Esophagus muscularis mucosa (tissue), 4 donors: ENCODE results near the gene SERHL2. TPM values are rescaled to one million over a fixed set of nuclear protein-coding genes. Genes with fewer than 3 reads are reported as not detected.
"Not testable (repeated sequence)": the region's sequence is repeated elsewhere in the genome, so short reads cannot be mapped to it uniquely, and the experiment has no call there.

Source experiments
- DNase-seq: peaks from one replicate; pipeline ENCODE4 v3.0.0-alpha.2; 2017; ENCODE audit errors: extremely low spot score
- H3K27ac ChIP-seq, 4 donors: fragments of 200-600 bp; sonication (generic); replicated peaks in 1 of 4; 1 replicate in 3 of 4; 2 replicates in 1 of 4; pipeline ENCODE4 v1.5.1; 2016 to 2019; ENCODE audit warnings: mild to moderate bottlenecking in 1 of 4
- H3K27me3 ChIP-seq, 4 donors: fragments of 200-600 bp; sonication (generic); one replicate each; pipeline versions ENCODE4 v1.5.1 to v1.6.0; 2016 to 2019
- H3K36me3 ChIP-seq, 4 donors: fragments of 200-600 bp; sonication (generic); one replicate each; pipeline ENCODE4 v1.5.1; 2016 to 2019
- H3K4me1 ChIP-seq, 4 donors: fragments of 200-600 bp; sonication (generic); one replicate each; pipeline ENCODE4 v1.5.1; 2016 to 2019
- H3K4me3 ChIP-seq, 4 donors: fragments of 200-600 bp; sonication (generic); 1 replicate in 2 of 4; 2 replicates in 2 of 4; pipeline ENCODE4 v1.5.1; 2016 to 2019; ENCODE audit warnings: mild to moderate bottlenecking in 4 of 4, moderate library complexity in 1 of 4
- H3K9me3 ChIP-seq, 4 donors: fragments of 200-600 bp; sonication (generic); 1 replicate in 3 of 4; 2 replicates in 1 of 4; pipeline ENCODE4 v1.5.1; 2016 to 2019
- CTCF ChIP-seq, 3 experiments: fragments of 200-600 bp in 2 of 3; fragments of 450-650 bp in 1 of 3; sonication (generic) in 2 of 3; IDR thresholded peaks; one replicate each; pipeline ENCODE4 v1.5.1; 2017 to 2019; ENCODE audit warnings: antibody characterized with exemption in 3 of 3, mild to moderate bottlenecking in 2 of 3, moderate library complexity in 1 of 3
- EP300 ChIP-seq: sonication (generic); formaldehyde crosslinking; IDR thresholded peaks from one replicate; pipeline ENCODE4 v1.6.1; 2017; ENCODE audit warnings: antibody characterized with exemption
- POLR2A ChIP-seq: fragments of 450-650 bp; IDR thresholded peaks from one replicate; pipeline ENCODE4 v1.6.1; 2017; ENCODE audit warnings: antibody characterized with exemption, moderate library complexity, mild to moderate bottlenecking, low read depth
- POLR2AphosphoS5 ChIP-seq, 2 donors: sonication (generic); formaldehyde crosslinking; IDR thresholded peaks; one replicate each; pipeline ENCODE4 v1.6.1; 2017; ENCODE audit warnings: antibody characterized with exemption in 2 of 2
- WGBS: methylation state at CpG from one replicate; pipeline ENCODE4 v1.1.5; 2018; 5-methylcytosine and 5-hydroxymethylcytosine counted together
- intact Hi-C: fragments of 100-400 bp; cut with DNase I; formaldehyde crosslinking; loops from one replicate; pipeline ENCODE4 v1.15.1; 2023
- total RNA-seq, 4 donors: library from RNA; depleted of rRNA; stranded (reverse); fragments of >200 nt; gene quantifications; one replicate each; pipeline versions ENCODE4 v1.1.0 to v1.2.1, GENCODE V29; 2016

The SERHL2 gene
- total RNA-seq, 4 donors from 2014 or later, result 3.1 to 9.1 (median 5.0) TPM

DNA sequence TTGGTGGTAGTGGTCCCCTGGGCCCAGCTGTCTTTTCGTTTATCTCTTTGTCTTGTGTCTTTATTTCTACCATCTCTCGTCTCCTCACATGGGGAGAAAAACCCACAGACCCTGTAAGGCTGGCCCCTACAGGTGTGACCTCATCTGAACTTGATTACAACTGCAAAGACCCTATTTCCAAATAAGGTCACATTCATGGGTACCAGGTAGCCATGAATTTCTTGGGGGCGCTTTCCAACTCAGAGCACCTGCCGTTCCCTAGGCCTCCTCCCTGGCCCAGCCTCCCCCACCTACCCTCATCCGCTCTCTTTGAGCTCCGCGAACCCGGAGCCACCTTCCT is 20.1 kb upstream of the SERHL2 start:
- TF ChIP-seq POLR2A (no peak), EP300 (no peak), POLR2AphosphoS5 (IDR thresholded peaks at IDR 0.05) (no peak), CTCF (IDR thresholded peaks at IDR 0.05) (no peak)
- intact Hi-C loops, result no loop called here
- Histone ChIP-seq H3K27ac (no peak overlapping the region), H3K4me1 (peaks cover 0 to 4% (median 2%) of the 10 kb centered on the region in 4 donors), H3K9me3 (no peaks in the 10 kb centered on the region), H3K4me3 (no peak overlapping the region), H3K36me3 (no peaks in the 10 kb centered on the region), H3K27me3 (no peaks in the 10 kb centered on the region)
- no peak for DNase-seq
- whole genome bisulfite sequencing, result 93% methylated on average over 8 of the region's 8 CpGs

DNA sequence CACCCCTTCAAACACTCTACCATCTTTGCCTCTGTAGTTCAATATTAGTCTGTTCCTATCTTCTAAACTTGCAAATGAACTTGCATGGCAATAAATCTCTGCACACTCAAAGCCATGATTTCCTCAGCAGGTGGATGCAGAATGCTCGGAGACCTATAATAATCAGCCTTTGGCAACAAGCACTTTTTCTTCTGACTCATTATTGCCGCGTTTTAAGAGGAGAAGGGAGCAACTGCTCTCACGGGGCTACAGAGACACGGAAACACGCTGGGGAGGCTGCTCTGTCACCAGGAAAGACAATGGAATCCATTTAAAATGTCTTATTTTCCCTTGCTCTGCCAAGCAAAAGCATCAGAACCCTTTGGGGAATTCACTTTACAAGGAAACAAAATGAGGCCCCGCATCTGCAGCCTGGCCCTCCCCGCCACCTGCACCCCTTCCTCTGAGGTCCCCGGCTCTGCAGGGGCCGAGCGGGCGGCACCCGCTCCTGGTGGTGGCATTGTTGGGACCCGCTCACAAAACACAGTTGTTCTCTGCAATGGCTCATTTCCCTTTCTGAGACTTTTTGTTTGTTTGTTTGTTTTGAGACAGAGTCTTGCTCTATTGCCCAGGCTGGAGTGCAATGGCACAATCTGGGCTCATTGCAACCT is 18.5 kb upstream of the SERHL2 start:
- H3K27me3 ChIP-seq, H3K4me1 ChIP-seq, intact Hi-C loops, DNase-seq, H3K36me3 ChIP-seq, H3K27ac ChIP-seq, H3K9me3 ChIP-seq, H3K4me3 ChIP-seq: not testable (repeated sequence)
- WGBS, result 58% methylated on average over 3 of the region's 14 CpGs

DNA sequence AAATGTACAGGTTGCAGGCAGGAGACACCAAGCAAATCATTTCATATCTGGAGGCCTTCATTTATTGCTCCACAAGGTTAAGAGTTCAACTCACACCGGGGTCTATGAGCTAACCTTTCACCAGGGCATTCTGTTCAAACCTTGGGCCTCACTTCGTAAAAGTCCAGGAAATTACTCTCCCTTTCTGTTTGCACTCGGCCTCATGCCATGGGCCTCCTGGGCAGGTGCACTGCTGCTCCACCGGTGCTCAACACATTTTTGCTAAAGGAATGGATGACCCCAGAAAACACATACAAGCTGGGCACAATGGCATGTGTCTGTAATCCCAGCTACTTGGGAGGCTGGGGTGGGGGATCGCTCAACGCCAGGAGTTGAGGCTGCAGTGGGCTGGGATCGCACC is 17.6 kb upstream of the SERHL2 start:
- no peak for DNase-seq
- no peaks in the 10 kb centered on the region for H3K36me3 ChIP-seq
- H3K4me1 ChIP-seq, result peaks cover 0 to 4% (median 2%) of the 10 kb centered on the region in 4 donors
- no peak overlapping the region for H3K4me3 ChIP-seq
- no peaks in the 10 kb centered on the region for H3K27me3 ChIP-seq
- H3K27ac ChIP-seq, result no peak overlapping the region
- 95% methylated on average over 7 of the region's 7 CpGs for WGBS
- H3K9me3 ChIP-seq, result no peaks in the 10 kb centered on the region
- no peak for TF ChIP-seq CTCF (IDR thresholded peaks at IDR 0.05)
- TF ChIP-seq POLR2A, result no peak
- TF ChIP-seq EP300, result no peak
- no peak for TF ChIP-seq POLR2AphosphoS5 (IDR thresholded peaks at IDR 0.05)
- intact Hi-C loops, result no loop called here

GRCh38 chr22:42536634-42537033 is 17.1 kb upstream of the SERHL2 start:
- H3K4me3 ChIP-seq, H3K27me3 ChIP-seq, H3K36me3 ChIP-seq, H3K9me3 ChIP-seq, DNase-seq, H3K4me1 ChIP-seq, intact Hi-C loops, H3K27ac ChIP-seq: not testable (repeated sequence)
- WGBS, result 94% methylated on average over 18 of the region's 18 CpGs

DNA sequence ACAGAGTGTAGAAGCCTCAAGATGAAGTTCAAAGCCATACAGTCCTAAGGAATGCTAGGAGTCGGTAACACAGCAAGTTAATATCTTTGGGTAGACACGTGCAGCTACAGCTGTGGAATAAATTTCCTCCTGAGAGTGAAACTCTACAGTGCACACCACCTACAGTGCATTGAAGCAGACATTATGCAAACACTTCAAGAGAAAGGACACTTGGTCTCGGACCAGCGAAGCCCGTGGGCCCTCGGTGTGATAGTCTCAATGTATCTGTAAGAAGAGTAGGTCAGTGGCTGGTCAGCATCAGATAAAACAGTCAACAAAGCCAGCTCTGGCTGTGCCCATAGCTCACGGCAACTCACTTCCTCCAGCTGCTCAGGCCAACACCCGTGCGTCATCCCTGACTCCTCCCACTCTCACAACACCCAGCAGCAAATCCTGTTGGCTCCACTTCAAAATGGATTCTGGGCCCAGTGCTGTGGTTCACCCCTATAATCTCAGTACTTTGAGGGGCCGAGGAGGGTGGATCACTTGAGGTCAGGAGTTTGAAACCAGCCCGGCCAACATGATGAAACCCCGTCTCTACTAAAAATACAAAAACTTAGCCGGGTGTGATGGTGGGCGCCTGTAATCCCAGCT is 16.4 kb upstream of the SERHL2 start:
- H3K4me3 ChIP-seq, DNase-seq, intact Hi-C loops, H3K9me3 ChIP-seq, H3K36me3 ChIP-seq, H3K27me3 ChIP-seq, H3K27ac ChIP-seq, H3K4me1 ChIP-seq: not testable (repeated sequence)
- 72% methylated on average over 7 of the region's 14 CpGs for WGBS

DNA sequence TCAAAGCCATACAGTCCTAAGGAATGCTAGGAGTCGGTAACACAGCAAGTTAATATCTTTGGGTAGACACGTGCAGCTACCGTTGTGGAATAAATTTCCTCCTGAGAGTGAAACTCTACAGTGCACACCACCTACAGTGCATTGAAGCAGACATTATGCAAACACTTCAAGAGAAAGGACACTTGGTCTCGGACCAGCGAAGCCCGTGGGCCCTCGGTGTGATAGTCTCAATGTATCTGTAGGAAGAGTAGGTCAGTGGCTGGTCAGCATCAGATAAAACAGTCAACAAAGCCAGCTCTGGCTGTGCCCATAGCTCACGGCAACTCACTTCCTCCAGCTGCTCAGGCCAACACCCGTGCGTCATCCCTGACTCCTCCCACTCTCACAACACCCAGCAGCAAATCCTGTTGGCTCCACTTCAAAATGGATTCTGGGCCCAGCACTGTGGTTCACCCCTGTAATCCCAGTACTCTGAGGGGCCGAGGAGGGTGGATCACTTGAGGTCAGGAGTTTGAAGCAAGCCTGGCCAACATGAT is 14.5 kb upstream of the SERHL2 start:
- intact Hi-C loops, result not testable (repeated sequence)
- WGBS, result 82% methylated on average over 4 of the region's 11 CpGs

GRCh38 chr22:42544686-42545085 is 9.1 kb upstream of the SERHL2 start:
- Histone ChIP-seq H3K27ac (no peak overlapping the region), H3K27me3 (peaks cover 0 to 7% (median 0%) of the 10 kb centered on the region in 4 donors), H3K4me1 (no peaks in the 10 kb centered on the region), H3K4me3 (no peak overlapping the region), H3K36me3 (no peaks in the 10 kb centered on the region), H3K9me3 (no peaks in the 10 kb centered on the region)
- TF ChIP-seq CTCF (IDR thresholded peaks at IDR 0.05) (no peak), POLR2A (no peak), EP300 (no peak), POLR2AphosphoS5 (IDR thresholded peaks at IDR 0.05) (no peak)
- WGBS, result 21% methylated on average over 2 of the region's 2 CpGs
- no peak for DNase-seq
- intact Hi-C loops, result no loop called here

More for the DNA sequence above, 14.5 kb upstream of the SERHL2 start:
- H3K4me3 ChIP-seq, H3K9me3 ChIP-seq, H3K36me3 ChIP-seq, H3K4me1 ChIP-seq, H3K27me3 ChIP-seq, DNase-seq: not testable (repeated sequence)
- TF ChIP-seq POLR2AphosphoS5 (IDR thresholded peaks at IDR 0.05), result peak in 1 of 2 donors; percentile 23
- peak overlapping the region in 3 of 4 donors; percentile 21 to 40 (median 36) for H3K27ac ChIP-seq
